ENCODE measurements around the gene TMEM97. TPM values are rescaled to one million over a fixed set of nuclear protein-coding genes. Genes with fewer than 3 reads are reported as not detected.

TMEM97 gene
- total RNA-seq, 1 experiment from 2014 or later, result 55.6 TPM

GRCh38 chr17:28363186-28363585 is 44.2 kb downstream of the TMEM97 start:
- H3K9me2 ChIP-seq (ENCODE audit: insufficient read depth), result no peaks in the 10 kb centered on the region
- H3K27ac ChIP-seq (ENCODE audit: low read depth, low read length), result no peak overlapping the region
- RAD21 ChIA-PET (ENCODE audit: low non-redundant PET in 1 of 2, low total read pairs in 2 of 2, uncharacterized antibody in 2 of 2, unreplicated experiment in 2 of 2), result no interaction called here
- H3K9me3 ChIP-seq (ENCODE audit: control insufficient read depth in 1 of 2, insufficient read depth in 1 of 2, low read depth in 1 of 2, low read length in 2 of 2), result no peaks in the 10 kb centered on the region
- no peak overlapping the region for H3K4me3 ChIP-seq (replicated peaks in 1 of 2; ENCODE audit: low read depth in 1 of 2, low read length in 2 of 2)
- H4K20me1 ChIP-seq (ENCODE audit: insufficient read depth), result no peaks in the 10 kb centered on the region
- no peak for DNase-seq (ENCODE audit: low read depth, low spot score)
- no TSS peak for BruUV-seq (replicated peaks)
- H3K79me2 ChIP-seq (ENCODE audit: insufficient read depth, low read length), result peaks cover 11% of the 10 kb centered on the region
- CTCF ChIA-PET, result no interaction called here
- intact Hi-C loops (cut with micrococcal nuclease), result no loop called here
- TF ChIP-seq CBX3 (IDR thresholded peaks at IDR 0.05; ENCODE audit: low read depth) (no peak), EGR1 (IDR thresholded peaks at IDR 0.05; ENCODE audit: low read depth) (no peak), TCF7L2 (IDR thresholded peaks at IDR 0.05; ENCODE audit: borderline replicate concordance, extremely low read depth, insufficient read depth, insufficient read length) (no peak), EZH2phosphoT487 (IDR thresholded peaks at IDR 0.05; ENCODE audit: borderline replicate concordance) (no peak), JUND (IDR thresholded peaks at IDR 0.05) (no peak), YY1 (IDR thresholded peaks at IDR 0.05; ENCODE audit: extremely low read depth, insufficient replicate concordance, low read depth, low read length) (no peak), POLR2AphosphoS5 (IDR thresholded peaks at IDR 0.05; ENCODE audit: low read depth, low read length) (no peak), MAX (IDR thresholded peaks at IDR 0.05) (no peak)
- peaks cover 15 to 20% of the 10 kb centered on the region in 2 experiments; a peak in 3 of 4 replicates for H3K36me3 ChIP-seq (ENCODE audit: control insufficient read depth in 1 of 2, insufficient read depth in 2 of 2, low read length in 2 of 2)
- H2AFZ ChIP-seq (ENCODE audit: low read depth, low read length, poor library complexity, severe bottlenecking), result no peak overlapping the region
- no peak for ATAC-seq
- H3K9ac ChIP-seq (ENCODE audit: low read length), result no peak overlapping the region
- no peak overlapping the region for H3K4me2 ChIP-seq (ENCODE audit: low read length)
- POLR2A ChIA-PET, result no interaction called here
- H3K27me3 ChIP-seq (ENCODE audit: insufficient read depth, low read length), result no peaks in the 10 kb centered on the region
- H3K4me1 ChIP-seq (ENCODE audit: control insufficient read depth in 1 of 2, insufficient read depth in 2 of 2, low read length in 2 of 2), result peaks cover 7 to 9% of the 10 kb centered on the region in 2 experiments; a peak in 2 of 4 replicates

GRCh38 chr17:28363776-28364650 is 45.0 kb downstream of the TMEM97 start:
- H3K9me2 ChIP-seq (ENCODE audit: insufficient read depth), result no peaks in the 10 kb centered on the region
- no peak overlapping the region for H3K27ac ChIP-seq (ENCODE audit: low read depth, low read length)
- H3K79me2 ChIP-seq (ENCODE audit: insufficient read depth, low read length), result peaks cover 3% of the 10 kb centered on the region; the same call in 1 of the 2 replicates
- no peak for DNase-seq (ENCODE audit: low read depth, low spot score)
- H4K20me1 ChIP-seq (ENCODE audit: insufficient read depth), result no peaks in the 10 kb centered on the region
- H3K4me1 ChIP-seq (ENCODE audit: control insufficient read depth in 1 of 2, insufficient read depth in 2 of 2, low read length in 2 of 2), result peaks cover 0 to under 1% of the 10 kb centered on the region in 2 experiments; a peak in 1 of 4 replicates
- no peak overlapping the region for H3K4me3 ChIP-seq (replicated peaks in 1 of 2; ENCODE audit: low read depth in 1 of 2, low read length in 2 of 2)
- RAD21 ChIA-PET (ENCODE audit: low non-redundant PET in 1 of 2, low total read pairs in 2 of 2, uncharacterized antibody in 2 of 2, unreplicated experiment in 2 of 2), result no interaction called here
- no peak for ATAC-seq
- POLR2A ChIA-PET, result no interaction called here
- H2AFZ ChIP-seq (ENCODE audit: low read depth, low read length, poor library complexity, severe bottlenecking), result no peak overlapping the region
- H3K9ac ChIP-seq (ENCODE audit: low read length), result no peak overlapping the region
- no peaks in the 10 kb centered on the region for H3K9me3 ChIP-seq (ENCODE audit: control insufficient read depth in 1 of 2, insufficient read depth in 1 of 2, low read depth in 1 of 2, low read length in 2 of 2)
- peaks cover 15 to 18% of the 10 kb centered on the region in 2 experiments; a peak in 3 of 4 replicates for H3K36me3 ChIP-seq (ENCODE audit: control insufficient read depth in 1 of 2, insufficient read depth in 2 of 2, low read length in 2 of 2)
- no TSS peak for BruUV-seq (replicated peaks)
- CTCF ChIA-PET, result no interaction called here
- no peak overlapping the region for H3K4me2 ChIP-seq (ENCODE audit: low read length)
- intact Hi-C loops (cut with micrococcal nuclease), result no loop called here
- no peaks in the 10 kb centered on the region for H3K27me3 ChIP-seq (ENCODE audit: insufficient read depth, low read length)
- TF ChIP-seq SIN3A (IDR thresholded peaks at IDR 0.05; ENCODE audit: low read depth), result no peak
- TF ChIP-seq CTCF (IDR thresholded peaks at IDR 0.05 in 2 of 3, conservative IDR thresholded peaks at IDR 0.05 in 1 of 3; ENCODE audit: borderline replicate concordance in 1 of 3, insufficient read depth in 1 of 3, low read depth in 2 of 3, low read length in 2 of 3), result no peak
- TF ChIP-seq POLR2AphosphoS5 (IDR thresholded peaks at IDR 0.05; ENCODE audit: low read depth, low read length), result no peak
- TF ChIP-seq SRF (IDR thresholded peaks at IDR 0.05; ENCODE audit: low read depth), result no peak
- TF ChIP-seq SP1 (IDR thresholded peaks at IDR 0.05; ENCODE audit: low read depth), result no peak
